Gastrocnemius medialis (tissue), 4 donors: ENCODE measurements around the gene MYO3B. TPM values are rescaled to one million over a fixed set of nuclear protein-coding genes. Genes with fewer than 3 reads are reported as not detected.

Experiments
- ATAC-seq, 2 donors: fragments of 150-250 bp; one replicate each; pipeline ENCODE4 v1.9.1; 2016
- DNase-seq, 2 donors: peaks; one replicate each; pipeline ENCODE4 v3.0.0-alpha.2; 2019
- H3K27ac ChIP-seq, 4 donors: fragments of 200-600 bp; sonication (generic); 1 replicate in 1 of 4; 2 replicates in 3 of 4; pipeline ENCODE4 v1.5.1; 2016 to 2018; ENCODE audit warnings: mild to moderate bottlenecking in 2 of 4, moderate library complexity in 1 of 4
- H3K27me3 ChIP-seq, 3 donors: fragments of 200-600 bp; sonication (generic) in 2 of 3; 1 replicate in 1 of 3; 2 replicates in 2 of 3; pipeline versions ENCODE4 v1.5.1 to v1.6.0; 2016 to 2019; ENCODE audit warnings: mild to moderate bottlenecking in 1 of 3, moderate library complexity in 1 of 3
- H3K36me3 ChIP-seq, 2 donors: fragments of 200-600 bp; sonication (generic) in 1 of 2; one replicate each; pipeline ENCODE4 v1.5.1; 2017 to 2018
- H3K4me1 ChIP-seq, 2 donors: fragments of 200-600 bp; sonication (generic) in 1 of 2; one replicate each; pipeline ENCODE4 v1.5.1; 2016 to 2017; ENCODE audit warnings: mild to moderate bottlenecking in 2 of 2
- H3K4me3 ChIP-seq, 4 donors: fragments of 200-600 bp; sonication (generic) in 3 of 4; 1 replicate in 1 of 4; 2 replicates in 3 of 4; pipeline ENCODE4 v1.5.1; 2016 to 2019; ENCODE audit warnings: mild to moderate bottlenecking in 2 of 4
- H3K9me3 ChIP-seq, 3 donors: fragments of 200-600 bp; sonication (generic) in 2 of 3; 1 replicate in 1 of 3; 2 replicates in 2 of 3; pipeline ENCODE4 v1.5.1; 2016 to 2019
- CTCF ChIP-seq, 5 experiments: fragments of 450-650 bp in 3 of 5; fragments of 200-600 bp in 2 of 5; sonication (generic) in 2 of 5; IDR thresholded peaks in 4 of 5; conservative IDR thresholded peaks in 1 of 5; 1 replicate in 4 of 5; 2 replicates in 1 of 5; pipeline ENCODE4 v1.5.1; 2016 to 2019; ENCODE audit warnings: antibody characterized with exemption in 5 of 5, mild to moderate bottlenecking in 3 of 5, moderate library complexity in 3 of 5
- POLR2A ChIP-seq, 2 donors: fragments of 450-650 bp; IDR thresholded peaks; one replicate each; pipeline ENCODE4 v1.6.1; 2017; ENCODE audit warnings: antibody characterized with exemption in 2 of 2, mild to moderate bottlenecking in 2 of 2, moderate library complexity in 2 of 2
- in situ Hi-C, 4 donors: fragments of 200-750 bp; cut with MboI; loops; one replicate each; pipeline versions ENCODE4 v1.15.0 to v1.8.0; 2017; ENCODE audit warnings: low sequenced_read_pairs in 4 of 4
- intact Hi-C: fragments of 100-400 bp; cut with DNase I; formaldehyde crosslinking; loops from one replicate; pipeline ENCODE4 v1.15.1; 2023; ENCODE audit warnings: low total_unique reads
- total RNA-seq, 4 donors: library from RNA; depleted of rRNA; stranded (reverse); fragments of >200 nt; gene quantifications; one replicate each; pipeline versions ENCODE4 v1.1.0 to v1.2.3, GENCODE V29; 2016

MYO3B gene
- total RNA-seq, 4 donors from 2014 or later: 0.07 to 0.27 TPM; not detected in 2

- H3K36me3 ChIP-seq: no peaks in the 10 kb centered on the region
- ATAC-seq (no peak), DNase-seq (no peak)
- TF ChIP-seq CTCF (IDR thresholded peaks at IDR 0.05 in 4 of 5, conservative IDR thresholded peaks at IDR 0.05 in 1 of 5): no peak
- TF ChIP-seq POLR2A (IDR thresholded peaks at IDR 0.05): no peak
- H3K27me3 ChIP-seq: no peaks in the 10 kb centered on the region
- H3K4me1 ChIP-seq: peaks cover 0 to 9% of the 10 kb centered on the region in 2 donors
- H3K27ac ChIP-seq: no peak overlapping the region
- in situ Hi-C loops (no loop called here), intact Hi-C loops (no loop called here)
- no peaks in the 10 kb centered on the region for H3K9me3 ChIP-seq
- H3K4me3 ChIP-seq: no peak overlapping the region
Measured at GRCh38 chr2:170518911-170519310, 341.0 kb downstream of the MYO3B start.

- no peaks in the 10 kb centered on the region for H3K9me3 ChIP-seq
- intact Hi-C loops: no loop called here
Measured at GRCh38 chr2:170521299-170521698, 343.4 kb downstream of the MYO3B start.

GRCh38 chr2:170523506-170523905, 345.6 kb downstream of the MYO3B start:
- in situ Hi-C loops: no loop called here

More at GRCh38 chr2:170521299-170521698, 343.4 kb downstream of the MYO3B start:
- no peak for ATAC-seq
- in situ Hi-C loops: no loop called here
- Histone ChIP-seq H3K27ac (no peak overlapping the region), H3K4me1 (peaks cover 0 to 11% of the 10 kb centered on the region in 2 donors), H3K27me3 (no peaks in the 10 kb centered on the region), H3K4me3 (no peak overlapping the region), H3K36me3 (no peaks in the 10 kb centered on the region)
- TF ChIP-seq CTCF (IDR thresholded peaks at IDR 0.05 in 4 of 5, conservative IDR thresholded peaks at IDR 0.05 in 1 of 5) (no peak), POLR2A (IDR thresholded peaks at IDR 0.05) (no peak)
- no peak for DNase-seq

GRCh38 chr2:170524828-170525565, 347.1 kb downstream of the MYO3B start:
- DNase-seq (no peak), ATAC-seq (no peak)
- no peaks in the 10 kb centered on the region for H3K9me3 ChIP-seq
- no peak overlapping the region for H3K4me3 ChIP-seq
- no peaks in the 10 kb centered on the region for H3K36me3 ChIP-seq
- in situ Hi-C loops: no loop called here
- peaks cover 7 to 20% of the 10 kb centered on the region in 2 donors for H3K4me1 ChIP-seq
- no peak for TF ChIP-seq CTCF (IDR thresholded peaks at IDR 0.05 in 4 of 5, conservative IDR thresholded peaks at IDR 0.05 in 1 of 5)
- no peak for TF ChIP-seq POLR2A (IDR thresholded peaks at IDR 0.05)
- no peaks in the 10 kb centered on the region for H3K27me3 ChIP-seq
- H3K27ac ChIP-seq: peak overlapping the region in 3 of 4 donors; percentile 2 to 55 (median 39)
- intact Hi-C loops: no loop called here

More at GRCh38 chr2:170523506-170523905, 345.6 kb downstream of the MYO3B start:
- DNase-seq: no peak
- no peaks in the 10 kb centered on the region for H3K36me3 ChIP-seq
- H3K27me3 ChIP-seq: no peaks in the 10 kb centered on the region
- no peak overlapping the region for H3K27ac ChIP-seq
- H3K9me3 ChIP-seq: no peaks in the 10 kb centered on the region
- intact Hi-C loops: no loop called here
- no peak overlapping the region for H3K4me3 ChIP-seq
- H3K4me1 ChIP-seq: peaks cover 0 to 11% of the 10 kb centered on the region in 2 donors
- no peak for ATAC-seq
- TF ChIP-seq CTCF (IDR thresholded peaks at IDR 0.05 in 4 of 5, conservative IDR thresholded peaks at IDR 0.05 in 1 of 5) (no peak), POLR2A (IDR thresholded peaks at IDR 0.05) (no peak)
